Activated T-cell treated with anti-CD3 and anti-CD28 coated beads, Interleukin-2, amount 50 U/mL, for 72 hours (primary cell): Measurements from ENCODE around the gene GALK1. TPM values are rescaled to one million over a fixed set of nuclear protein-coding genes. Genes with fewer than 3 reads are reported as not detected.
"Not testable (repeated sequence)": the region's sequence is repeated elsewhere in the genome, so short reads cannot be mapped to it uniquely, and the experiment has no call there.

Source experiments
- ATAC-seq, 2 donors: fragments of 150-1000 bp; cut with Tn5 transposase; replicated peaks in 1 of 2; 2 replicates each; pipeline ENCODE4 v1.10.0; 2021; ENCODE audit warnings: moderate library complexity in 2 of 2, mild to moderate bottlenecking in 1 of 2
- DNase-seq, 2 donors: peaks; one replicate each; pipeline ENCODE4 v3.0.0; 2021 to 2022; ENCODE audit warnings: mixed read lengths in 1 of 2
- H3K27ac Mint-ChIP-seq: one replicate; pipeline ENCODE4 v1.8.0; 2022; ENCODE audit warnings: mild to moderate bottlenecking, moderate library complexity, mixed read lengths
- H3K27me3 Mint-ChIP-seq: one replicate; pipeline ENCODE4 v1.8.0; 2022; ENCODE audit warnings: low read depth, mixed read lengths
- H3K36me3 Mint-ChIP-seq, 2 donors: one replicate each; pipeline ENCODE4 v1.8.0; 2022; ENCODE audit warnings: mixed read lengths in 2 of 2, mild to moderate bottlenecking in 1 of 2; ENCODE audit not compliant: insufficient read depth in 2 of 2
- H3K4me1 Mint-ChIP-seq: one replicate; pipeline ENCODE4 v1.8.0; 2022; ENCODE audit warnings: low read depth, mixed read lengths
- H3K4me3 Mint-ChIP-seq, 2 donors: one replicate each; pipeline ENCODE4 v1.8.0; 2022; ENCODE audit warnings: mild to moderate bottlenecking in 2 of 2, mixed read lengths in 2 of 2, moderate library complexity in 2 of 2
- H3K9me3 Mint-ChIP-seq, 2 donors: one replicate each; pipeline ENCODE4 v1.8.0; 2022; ENCODE audit warnings: mixed read lengths in 2 of 2
- total RNA-seq, 2 donors: library from RNA; stranded (reverse); gene quantifications; one replicate each; pipeline ENCODE4 v1.2.3, GENCODE V29; 2022

GALK1 gene
- total RNA-seq = 10 to 100 TPM; 41.9 to 51.2 TPM

DNA sequence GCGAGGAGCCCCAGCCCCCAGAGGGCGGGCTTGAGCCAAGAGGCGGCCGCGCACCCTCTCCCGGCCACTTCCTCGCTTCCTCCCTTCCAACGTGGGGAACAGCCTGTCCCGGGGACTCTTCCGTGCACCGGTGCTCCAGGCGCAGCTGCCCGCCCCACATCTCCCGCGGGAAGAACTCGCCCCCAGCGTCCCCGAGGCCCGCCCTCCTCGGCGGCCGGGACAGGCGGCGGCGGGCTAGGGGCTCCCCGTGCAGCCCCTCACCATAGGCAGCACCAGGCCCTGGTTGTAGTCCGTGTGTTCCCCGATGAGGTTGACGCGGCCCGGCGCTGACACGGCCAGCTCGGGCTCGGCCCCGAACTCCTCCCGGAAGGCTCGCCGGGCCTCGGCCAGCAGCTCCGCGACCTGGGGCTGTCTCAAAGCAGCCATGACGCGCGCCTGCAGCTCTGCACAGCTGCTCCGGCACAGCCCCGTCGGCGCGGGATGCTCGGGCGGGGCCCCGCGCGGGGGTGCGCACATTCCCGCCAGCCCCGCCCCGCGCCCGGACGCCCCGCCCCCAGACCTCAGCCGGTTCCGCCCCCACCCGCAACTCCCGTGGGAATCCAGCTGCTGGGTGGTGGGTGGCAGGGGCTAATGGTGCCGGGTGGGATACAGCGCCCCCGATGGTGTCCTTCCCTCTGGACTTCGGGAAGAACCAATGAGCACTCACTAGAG, at the start of gene GALK1:
TSS of gene GALK1 (minus strand) at position 482 of the 711 bp plus-strand sequence. CDS start at position 426, 56 bp downstream.
- peaks cover 19% of the 10 kb centered on the region for H3K4me1 Mint-ChIP-seq
- no peaks in the 10 kb centered on the region for H3K9me3 Mint-ChIP-seq
- DNase-seq (peak; percentile 84 to 85), ATAC-seq (peak; percentile 85 to 87)
- peak within 1 kb of the TSS; percentile 75 for H3K27ac Mint-ChIP-seq
- H3K4me3 Mint-ChIP-seq = peak within 1 kb of the TSS; percentile 83 to 93
- no peaks in the 10 kb centered on the region for H3K27me3 Mint-ChIP-seq
- peaks cover 0 to 1% of the 10 kb centered on the region in 2 donors for H3K36me3 Mint-ChIP-seq

DNA sequence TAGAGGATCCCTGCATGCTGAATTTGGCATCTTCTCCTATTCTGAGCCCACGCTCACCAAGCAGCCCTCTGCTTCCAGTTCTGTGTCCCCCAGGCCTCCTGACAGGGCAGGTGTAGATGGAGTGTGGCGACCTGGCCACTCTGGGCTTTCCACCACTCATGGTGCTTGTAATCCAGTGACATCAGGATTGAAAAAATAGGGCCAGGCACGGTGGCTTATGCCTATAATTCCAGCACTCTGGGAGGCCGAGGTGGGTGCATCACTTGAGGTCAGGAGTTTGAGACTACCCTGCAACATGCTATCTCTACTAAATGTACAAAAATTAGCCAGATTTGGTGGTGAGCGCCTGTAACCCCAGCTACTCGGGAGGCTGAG, 49.0 kb upstream of the GALK1 start:
- Mint-ChIP-seq H3K27ac (no peak overlapping the region), H3K4me1 (no peaks in the 10 kb centered on the region), H3K4me3 (no peak overlapping the region), H3K36me3 (peaks cover 0 to 3% of the 10 kb centered on the region in 2 donors), H3K9me3 (no peaks in the 10 kb centered on the region), H3K27me3 (no peaks in the 10 kb centered on the region)
- DNase-seq (no peak), ATAC-seq (no peak)

DNA sequence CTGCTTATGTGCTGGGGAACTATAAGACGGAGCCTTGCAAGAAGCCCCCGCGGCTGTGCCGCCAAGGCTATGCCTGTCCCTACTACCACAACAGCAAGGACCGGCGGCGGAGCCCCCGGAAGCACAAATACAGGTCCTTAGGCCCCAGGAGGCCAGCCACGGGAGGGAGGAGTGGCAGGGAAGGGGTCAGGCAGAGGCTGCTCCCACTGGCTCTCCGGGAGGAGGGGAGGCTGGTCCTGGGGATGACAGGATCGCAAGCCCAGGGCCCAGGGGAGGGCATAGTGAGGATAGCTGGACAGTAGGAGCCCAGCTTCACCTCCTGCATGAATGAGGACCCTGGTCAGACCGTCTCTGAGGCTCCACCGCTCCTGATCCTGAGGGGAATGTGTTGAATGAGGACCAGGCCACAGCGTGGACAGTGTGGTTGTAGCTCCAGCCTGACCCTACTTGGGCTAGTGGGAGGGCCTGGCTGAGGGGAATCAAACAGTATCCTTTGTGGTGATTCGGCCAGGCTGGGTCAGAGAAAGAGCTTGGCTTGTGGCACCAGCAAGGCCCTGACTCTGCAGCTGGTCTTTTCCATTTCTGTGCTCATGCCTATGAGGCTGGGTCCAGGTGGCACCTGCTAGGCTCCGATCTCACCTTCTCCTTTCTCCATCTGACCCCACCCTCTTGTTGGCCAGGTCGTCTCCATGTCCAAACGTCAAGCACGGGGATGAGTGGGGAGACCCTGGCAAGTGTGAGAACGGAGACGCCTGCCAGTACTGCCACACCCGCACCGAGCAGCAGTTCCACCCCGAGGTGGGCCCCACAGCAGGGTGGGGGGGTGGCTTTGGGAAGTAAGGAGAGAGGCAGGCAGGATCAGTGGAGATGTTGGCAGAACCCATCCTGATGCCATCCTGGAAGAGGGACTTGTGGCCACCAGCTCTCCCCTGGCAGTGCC, 48.4 kb upstream of the GALK1 start:
- Mint-ChIP-seq H3K36me3 (peaks cover 0 to 3% of the 10 kb centered on the region in 2 donors), H3K27ac (no peak overlapping the region), H3K9me3 (no peaks in the 10 kb centered on the region), H3K4me1 (peaks cover 6% of the 10 kb centered on the region), H3K4me3 (no peak overlapping the region), H3K27me3 (no peaks in the 10 kb centered on the region)
- ATAC-seq (no peak), DNase-seq (no peak)

DNA sequence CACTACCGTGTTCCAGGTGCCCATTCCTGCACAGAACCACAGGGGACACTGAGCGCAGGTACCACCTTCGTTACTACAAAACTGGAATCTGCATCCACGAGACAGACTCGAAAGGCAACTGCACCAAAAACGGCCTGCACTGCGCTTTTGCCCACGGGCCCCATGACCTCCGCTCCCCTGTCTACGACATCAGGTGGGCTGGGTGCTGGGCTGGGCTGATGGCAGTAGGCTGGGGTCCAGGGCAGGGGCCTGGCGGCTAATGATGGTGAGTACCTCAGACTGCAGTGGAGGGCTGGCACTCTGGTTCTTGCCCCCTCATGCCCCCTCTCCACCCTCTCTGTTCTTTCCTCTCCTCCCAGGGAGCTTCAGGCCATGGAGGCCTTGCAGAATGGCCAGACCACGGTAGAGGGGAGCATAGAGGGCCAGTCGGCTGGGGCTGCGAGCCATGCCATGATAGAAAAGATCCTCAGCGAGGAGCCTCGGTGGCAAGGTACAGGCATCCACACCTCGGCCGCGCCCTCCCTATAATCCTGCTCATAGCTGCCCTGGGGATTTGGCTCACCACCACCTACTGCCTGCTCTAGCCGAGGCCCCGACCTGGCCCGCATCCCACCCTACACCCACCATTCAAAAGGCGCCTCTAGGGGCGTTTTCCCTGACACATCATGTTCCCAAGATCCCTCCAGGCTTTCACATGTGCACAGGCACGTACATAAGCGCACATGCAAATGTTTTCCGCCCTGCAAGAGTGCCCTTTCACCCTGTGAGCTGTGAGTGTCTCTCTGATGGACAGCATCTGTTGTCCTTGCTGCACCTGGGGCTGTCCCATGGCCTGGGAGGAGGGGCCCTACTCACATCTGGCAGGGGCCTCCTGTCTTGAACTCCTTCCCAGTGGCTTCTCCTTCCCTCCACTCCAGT, 47.4 kb upstream of the GALK1 start:
- Mint-ChIP-seq H3K9me3 (no peaks in the 10 kb centered on the region), H3K27me3 (no peaks in the 10 kb centered on the region), H3K4me1 (peaks cover 7% of the 10 kb centered on the region), H3K27ac (no peak overlapping the region), H3K36me3 (peaks cover 0 to 3% of the 10 kb centered on the region in 2 donors), H3K4me3 (no peak overlapping the region)
- no peak for ATAC-seq
- DNase-seq = no peak

DNA sequence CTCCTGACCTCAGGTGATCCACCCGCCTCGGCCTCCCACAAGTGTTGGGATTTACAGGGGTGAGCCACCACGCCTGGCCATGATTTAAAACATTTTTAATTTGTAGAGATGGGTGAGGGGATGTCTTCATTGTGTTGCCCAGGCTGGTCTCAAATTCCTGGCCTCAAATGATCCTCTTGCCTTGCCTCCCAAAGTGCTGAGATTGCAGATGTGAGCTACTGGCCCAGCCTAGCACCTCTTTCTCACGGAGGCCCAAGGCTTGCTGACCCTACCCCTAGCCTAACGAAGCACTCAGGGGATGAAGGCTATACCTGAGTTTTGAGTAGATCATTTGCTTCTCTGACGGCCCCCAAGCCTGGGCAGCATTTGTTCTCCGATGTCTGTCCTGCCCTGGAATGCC, 46.2 kb upstream of the GALK1 start:
- no peak for ATAC-seq
- Mint-ChIP-seq H3K9me3 (no peaks in the 10 kb centered on the region), H3K27me3 (no peaks in the 10 kb centered on the region), H3K27ac (no peak overlapping the region), H3K4me3 (no peak overlapping the region), H3K36me3 (peaks cover 0 to 3% of the 10 kb centered on the region in 2 donors), H3K4me1 (peaks cover 7% of the 10 kb centered on the region)
- no peak for DNase-seq

DNA sequence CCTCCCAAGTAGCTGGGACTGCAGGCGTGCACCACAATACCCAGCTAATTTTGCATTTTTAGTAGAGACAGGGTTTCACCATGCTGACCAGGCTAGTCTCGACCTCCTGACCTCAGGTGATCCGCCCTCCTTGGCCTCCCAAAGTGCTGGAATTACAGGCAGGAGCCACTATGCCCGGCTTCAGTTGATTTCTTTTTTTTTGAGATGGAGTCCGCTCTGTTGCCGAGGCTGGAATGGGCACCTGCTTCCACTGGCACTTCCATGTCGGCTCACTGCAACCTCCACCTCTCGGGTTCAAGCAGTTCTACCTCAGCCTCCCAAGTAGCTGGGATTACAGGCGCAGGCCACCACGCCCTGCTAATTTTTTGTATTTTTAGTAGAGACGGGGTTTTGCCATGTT, 45.8 kb upstream of the GALK1 start:
- not testable (repeated sequence) for H3K27ac Mint-ChIP-seq, H3K4me1 Mint-ChIP-seq, H3K36me3 Mint-ChIP-seq, H3K27me3 Mint-ChIP-seq, H3K4me3 Mint-ChIP-seq, H3K9me3 Mint-ChIP-seq, ATAC-seq, DNase-seq

DNA sequence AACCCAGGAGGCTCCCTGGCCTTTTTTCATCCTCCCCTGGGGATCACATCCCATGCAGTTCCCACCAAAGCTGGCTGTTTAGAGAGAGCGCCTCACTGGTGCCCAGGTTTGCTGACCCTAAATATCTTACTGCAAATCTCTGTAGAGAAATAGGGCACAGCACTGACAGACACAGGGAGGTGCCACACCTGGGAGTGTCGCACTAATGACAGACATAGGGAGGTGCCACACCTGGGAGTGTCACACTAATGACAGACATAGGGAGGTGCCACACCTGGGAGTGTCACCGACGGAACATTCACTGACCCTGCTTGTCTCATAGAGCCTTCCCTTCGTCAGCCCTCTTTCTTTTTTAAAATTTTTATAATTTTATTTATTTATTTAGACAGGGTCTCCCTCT, 45.2 kb upstream of the GALK1 start:
- DNase-seq (no peak), ATAC-seq (no peak)
- Mint-ChIP-seq H3K4me3 (no peak overlapping the region), H3K9me3 (no peaks in the 10 kb centered on the region), H3K27me3 (no peaks in the 10 kb centered on the region), H3K27ac (no peak overlapping the region), H3K36me3 (peaks cover 0 to 3% of the 10 kb centered on the region in 2 donors), H3K4me1 (peaks cover 7% of the 10 kb centered on the region)

DNA sequence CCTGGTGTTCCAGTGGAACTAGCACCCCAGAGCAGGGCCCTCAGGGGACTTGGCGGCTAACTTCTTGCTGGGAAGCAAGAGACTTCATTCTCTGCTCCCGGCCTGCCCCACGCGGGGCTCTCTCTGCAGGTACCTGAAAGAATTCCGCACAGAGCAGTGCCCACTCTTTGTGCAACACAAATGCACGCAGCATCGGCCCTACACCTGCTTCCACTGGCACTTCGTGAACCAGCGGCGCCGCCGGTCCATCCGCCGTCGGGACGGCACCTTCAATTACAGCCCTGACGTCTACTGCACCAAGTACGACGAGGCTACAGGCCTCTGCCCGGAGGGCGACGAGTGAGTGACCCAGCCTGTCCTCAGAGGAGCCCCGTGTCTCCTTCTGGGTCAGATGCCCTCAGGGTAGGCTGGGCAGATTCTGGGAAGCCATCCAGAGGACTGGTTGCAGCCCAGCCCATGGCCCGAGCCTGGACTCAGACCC, 44.7 kb upstream of the GALK1 start:
- ATAC-seq (no peak), DNase-seq (no peak)
- no peaks in the 10 kb centered on the region for H3K27me3 Mint-ChIP-seq
- H3K27ac Mint-ChIP-seq = no peak overlapping the region
- H3K4me1 Mint-ChIP-seq = peaks cover 7% of the 10 kb centered on the region
- H3K9me3 Mint-ChIP-seq = no peaks in the 10 kb centered on the region
- peaks cover 0 to 3% of the 10 kb centered on the region in 2 donors for H3K36me3 Mint-ChIP-seq
- H3K4me3 Mint-ChIP-seq = no peak overlapping the region

DNA sequence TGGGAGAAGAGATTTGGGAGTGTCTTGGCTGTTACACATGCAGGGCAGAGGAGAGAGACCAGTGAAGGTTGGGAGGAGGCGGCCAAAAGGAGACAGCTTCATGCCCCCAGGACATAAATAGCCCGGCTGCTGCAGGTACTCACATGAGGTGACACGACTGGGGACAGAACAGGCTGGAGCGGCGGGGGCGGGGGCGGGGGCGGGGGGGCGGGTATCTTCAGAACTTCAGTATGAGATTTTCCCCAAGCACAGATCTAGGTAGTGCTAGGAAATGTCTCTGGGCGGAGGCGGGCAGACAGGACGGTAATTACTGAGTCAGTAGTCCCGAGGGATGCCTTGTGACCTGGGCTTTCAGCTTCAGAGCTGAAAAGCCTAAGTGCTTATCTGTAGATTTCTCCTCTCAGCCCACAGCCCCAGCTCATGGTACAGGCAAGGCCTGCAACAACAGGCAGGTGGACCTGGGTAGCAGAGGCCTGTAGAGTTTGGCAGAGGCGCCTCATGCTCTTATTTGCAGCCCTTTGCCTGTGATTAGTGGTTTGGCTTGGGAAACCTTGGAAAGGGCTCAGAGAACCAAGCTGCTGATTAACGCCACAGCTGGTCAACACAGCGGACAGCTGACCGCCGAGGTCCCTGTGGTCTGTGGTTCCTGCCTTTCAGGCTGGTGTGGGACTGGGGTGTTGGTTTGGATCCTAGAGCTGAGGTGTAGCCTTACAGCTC, 44.1 kb upstream of the GALK1 start:
- peak in 1 of 2 donors; percentile 44 for ATAC-seq
- Mint-ChIP-seq H3K27ac (peak overlapping the region; percentile 26), H3K4me1 (peaks cover 8% of the 10 kb centered on the region), H3K9me3 (no peaks in the 10 kb centered on the region), H3K4me3 (no peak overlapping the region), H3K27me3 (no peaks in the 10 kb centered on the region), H3K36me3 (peaks cover 0 to 3% of the 10 kb centered on the region in 2 donors)
- DNase-seq = no peak

DNA sequence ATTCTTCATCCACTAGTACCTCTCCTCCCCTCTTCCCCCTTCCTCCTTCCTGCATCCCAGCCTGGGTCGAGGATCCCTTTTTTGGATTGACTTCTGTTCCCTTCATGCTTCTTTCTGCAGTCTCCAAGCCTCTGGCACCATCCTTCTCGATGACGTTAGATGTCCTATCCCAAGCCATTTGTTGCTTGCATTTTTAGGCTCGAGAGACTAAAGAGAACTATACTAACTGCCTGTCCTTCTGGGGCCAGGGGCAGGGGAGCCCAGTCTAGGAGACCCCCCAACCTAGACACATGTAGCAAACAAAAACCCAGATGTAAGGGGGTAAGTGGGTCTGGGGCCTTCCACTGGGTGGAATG, 43.5 kb upstream of the GALK1 start:
- DNase-seq (no peak), ATAC-seq (no peak)
- no peaks in the 10 kb centered on the region for H3K9me3 Mint-ChIP-seq
- peaks cover 0 to 3% of the 10 kb centered on the region in 2 donors for H3K36me3 Mint-ChIP-seq
- no peak overlapping the region for H3K4me3 Mint-ChIP-seq
- H3K4me1 Mint-ChIP-seq = peaks cover 14% of the 10 kb centered on the region
- H3K27ac Mint-ChIP-seq = peak overlapping the region; percentile 26
- no peaks in the 10 kb centered on the region for H3K27me3 Mint-ChIP-seq

DNA sequence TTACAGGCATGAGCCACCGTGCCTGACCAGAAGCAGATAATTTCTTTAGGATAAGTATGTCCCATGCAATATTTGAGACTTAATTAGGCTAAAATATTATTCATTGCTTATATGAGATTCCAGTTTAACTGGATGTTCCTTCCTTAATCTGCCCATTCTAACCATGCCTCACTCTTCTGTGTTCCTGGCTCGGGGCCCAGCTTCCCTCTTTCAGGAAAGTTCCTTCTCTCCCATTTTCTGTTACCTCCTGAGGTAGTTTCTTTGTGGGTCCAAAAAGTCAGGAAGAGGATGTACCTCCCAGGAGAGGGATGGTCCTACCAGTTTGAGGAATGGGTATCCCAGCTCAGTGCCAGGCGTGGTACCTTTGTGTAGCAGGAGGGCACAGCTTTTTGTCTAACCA, 42.9 kb upstream of the GALK1 start:
- ATAC-seq = no peak
- Mint-ChIP-seq H3K4me1 (peaks cover 17% of the 10 kb centered on the region), H3K4me3 (no peak overlapping the region), H3K27ac (peak overlapping the region; percentile 26), H3K27me3 (no peaks in the 10 kb centered on the region), H3K9me3 (no peaks in the 10 kb centered on the region), H3K36me3 (peaks cover 0 to 3% of the 10 kb centered on the region in 2 donors)
- DNase-seq = no peak

DNA sequence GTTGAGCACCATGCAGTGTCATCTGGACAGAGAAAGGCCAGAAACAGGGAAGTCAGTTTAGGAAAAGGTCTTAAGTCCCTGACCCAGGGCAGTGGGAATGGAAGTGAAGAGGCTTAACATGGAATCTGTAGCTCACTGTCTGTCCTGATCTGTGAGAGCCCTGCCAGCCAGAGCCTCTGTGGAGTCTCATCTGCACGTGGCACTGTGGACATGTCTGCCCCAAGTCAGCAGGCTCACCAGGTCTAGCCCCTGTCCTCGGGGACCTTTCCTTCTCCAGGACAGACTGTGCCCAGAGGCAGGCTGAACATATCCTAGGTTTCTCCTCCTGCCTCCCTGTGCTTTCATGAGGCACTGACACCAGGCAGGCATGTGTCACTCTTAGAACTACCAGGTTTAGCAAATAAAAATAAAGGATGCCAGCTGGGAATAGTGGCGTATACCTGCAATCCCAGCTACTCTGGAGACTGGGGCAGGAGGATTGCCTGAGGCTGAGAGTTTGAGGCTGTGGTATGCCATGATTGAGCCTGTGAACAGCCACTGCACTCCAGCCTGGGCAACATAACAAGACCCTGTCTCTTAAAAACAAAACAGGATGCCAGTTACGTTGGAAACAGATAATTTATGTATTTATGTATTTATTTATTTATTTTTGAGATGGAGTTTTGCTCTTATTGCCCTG, 42.0 kb upstream of the GALK1 start:
- H3K4me1 Mint-ChIP-seq = peaks cover 17% of the 10 kb centered on the region
- H3K27me3 Mint-ChIP-seq = no peaks in the 10 kb centered on the region
- no peaks in the 10 kb centered on the region for H3K9me3 Mint-ChIP-seq
- no peak overlapping the region for H3K27ac Mint-ChIP-seq
- no peak for ATAC-seq
- H3K36me3 Mint-ChIP-seq = peaks cover 0 to 3% of the 10 kb centered on the region in 2 donors
- no peak overlapping the region for H3K4me3 Mint-ChIP-seq
- DNase-seq = no peak
